ENCODE results near the gene GAGE10. TPM values are rescaled to one million over a fixed set of nuclear protein-coding genes. Genes with fewer than 3 reads are reported as not detected.
"Not testable (repeated sequence)": the region's sequence is repeated elsewhere in the genome, so short reads cannot be mapped to it uniquely, and the experiment has no call there.

Gene GAGE10
- total RNA-seq, 1 experiment from 2014 or later = not detected

DNA sequence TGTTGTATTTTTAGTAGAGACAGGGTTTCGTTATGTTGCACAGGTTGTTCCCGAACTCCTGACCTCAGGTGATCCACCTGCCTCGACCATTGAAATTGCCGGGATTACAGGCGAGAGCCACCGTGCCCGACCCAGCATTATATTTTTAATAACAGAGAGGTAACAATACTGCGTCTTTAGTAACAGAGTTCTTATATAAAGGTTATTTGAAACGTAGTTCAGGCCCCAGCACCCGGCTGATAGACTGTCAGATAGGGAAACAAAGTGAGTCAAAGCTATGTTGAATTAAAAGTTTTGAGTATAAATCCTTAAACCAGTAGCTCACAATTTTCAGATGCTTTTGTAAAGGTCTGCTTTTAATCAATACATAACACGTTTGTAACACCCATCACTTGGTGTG is 42.7 kb downstream of the GAGE10 start:
- CTCF ChIA-PET; H3K27ac Mint-ChIP-seq; ATAC-seq; H3K36me3 Mint-ChIP-seq; DNase-seq (ENCODE audit: low spot score); H3K4me3 Mint-ChIP-seq; H3K27me3 Mint-ChIP-seq (ENCODE audit: low read depth); H3K9me3 Mint-ChIP-seq; H3K4me1 Mint-ChIP-seq; POLR2A ChIA-PET: not testable (repeated sequence)

Other genes starting within 250 kb of the GAGE10 start
- 13.0 to 15.2 TPM (median 14.4 TPM) in 3 replicates for gene CCDC120, start 244.6 kb upstream of the GAGE10 start, total RNA-seq (2021)
- gene PRAF2, start 229.6 kb upstream of the GAGE10 start, total RNA-seq (2021) = 14.8 to 16.1 TPM (median 15.0 TPM) in 3 replicates
- 20.0 to 23.9 TPM (median 21.4 TPM) in 3 replicates for gene WDR45, start 223.8 kb upstream of the GAGE10 start, total RNA-seq (2021)
- 18.5 to 19.9 TPM (median 19.0 TPM) in 3 replicates for gene GPKOW, start 179.9 kb upstream of the GAGE10 start, total RNA-seq (2021)
- gene MAGIX, start 140.9 kb upstream of the GAGE10 start, total RNA-seq (2021) = 1.2 to 2.4 TPM (median 2.0 TPM) in 3 replicates
- gene PLP2, start 131.7 kb upstream of the GAGE10 start, total RNA-seq (2021) = 11.8 to 12.9 TPM (median 12.4 TPM) in 3 replicates
- 12.5 to 14.6 TPM (median 12.8 TPM) in 3 replicates for gene PRICKLE3, start 117.3 kb upstream of the GAGE10 start, total RNA-seq (2021)
- 4.8 to 7.0 TPM (median 5.3 TPM) in 3 replicates for gene SYP, start 103.5 kb upstream of the GAGE10 start, total RNA-seq (2021)
- gene CACNA1F, start 70.3 kb upstream of the GAGE10 start, total RNA-seq (2021) = 1.6 to 2.7 TPM (median 1.8 TPM) in 3 replicates
- gene CCDC22, start 68.2 kb upstream of the GAGE10 start, total RNA-seq (2021) = 10.2 to 13.4 TPM (median 13.2 TPM) in 3 replicates
- gene FOXP3, start 38.9 kb upstream of the GAGE10 start, total RNA-seq (2021) = 0.39 to 0.42 TPM (median 0.39 TPM) in 3 replicates
- gene PPP1R3F, start 33.9 kb upstream of the GAGE10 start, total RNA-seq (2021) = 7.0 to 14.1 TPM (median 11.3 TPM) in 3 replicates
- gene GAGE12J, start 18.4 kb downstream of the GAGE10 start, total RNA-seq (2021) = not detected in 3 replicates
- gene GAGE13, start 27.9 kb downstream of the GAGE10 start, total RNA-seq (2021) = 0.39 TPM in 1 of 3 replicates, not detected in the others
- not detected in 3 replicates for gene GAGE12C, start 228.5 kb downstream of the GAGE10 start, total RNA-seq (2021)
- not detected in 3 replicates for gene GAGE12D, start 238.1 kb downstream of the GAGE10 start, total RNA-seq (2021)
- gene GAGE12E, start 247.6 kb downstream of the GAGE10 start, total RNA-seq (2021) = not detected in 3 replicates